H1 (cell line): ENCODE data around the gene SCN2A. TPM values are rescaled to one million over a fixed set of nuclear protein-coding genes. Genes with fewer than 3 reads are reported as not detected.

Source experiments
- CTCF ChIA-PET: fragments of 300-600 bp; sonication (Branson Sonifier 250); formaldehyde crosslinking; loops from one replicate; lab custom pipeline; 2021; ENCODE audit not compliant: partially characterized antibody; lab: Charles Lee
- POLR2A ChIA-PET: fragments of 300-600 bp; sonication (Branson Sonifier 250); formaldehyde crosslinking; loops from one replicate; lab custom pipeline; 2021; ENCODE audit warnings: inconsistent platforms; ENCODE audit not compliant: partially characterized antibody; lab: Charles Lee
- DNase-seq, 2 experiments: peaks; one replicate each; pipeline versions ENCODE4 v3.0.0 to v3.0.0-alpha.2; 2010 to 2022; ENCODE audit warnings: low spot score in 2 of 2, low read depth in 1 of 2, mixed read lengths in 1 of 2
- FAIRE-seq: peaks from 2 replicates; lab custom pipeline; 2011; peaks lifted over from hg19 to GRCh38; lab: Jason Lieb, UNC
- H2AFZ ChIP-seq: 2 replicates; pipeline ENCODE4 v1.8.1; 2012; ENCODE audit warnings: low read length, inconsistent platforms
- H2AK5ac ChIP-seq: 2 replicates; pipeline ENCODE4 v1.6.1; 2013; ENCODE audit warnings: low read depth, low read length
- H2BK120ac ChIP-seq: replicated peaks from 2 replicates; pipeline ENCODE3; 2013; ENCODE audit warnings: low read depth, low read length, inconsistent platforms
- H2BK12ac ChIP-seq: 2 replicates; pipeline ENCODE4 v1.6.1; 2013; ENCODE audit warnings: low read depth, low read length
- H2BK15ac ChIP-seq: 2 replicates; pipeline ENCODE4 v1.6.1; 2013; ENCODE audit warnings: low read length
- H2BK20ac ChIP-seq: 2 replicates; pipeline ENCODE4 v1.6.1; 2013; ENCODE audit warnings: low read length
- H2BK5ac ChIP-seq: 2 replicates; pipeline ENCODE4 v1.6.1; 2013; ENCODE audit warnings: low read depth, low read length
- H3K14ac ChIP-seq: 2 replicates; pipeline ENCODE4 v1.6.1; 2013; ENCODE audit warnings: inconsistent platforms; ENCODE audit not compliant: insufficient read length
- H3K18ac ChIP-seq: 2 replicates; pipeline ENCODE4 v1.6.1; 2013; ENCODE audit warnings: low read length; ENCODE audit errors: extremely low read depth
- H3K23ac ChIP-seq: 2 replicates; pipeline ENCODE4 v1.6.1; 2013; ENCODE audit warnings: inconsistent platforms; ENCODE audit not compliant: insufficient read length
- H3K23me2 ChIP-seq: 2 replicates; pipeline ENCODE4 v1.6.1; 2013; ENCODE audit warnings: low read depth, low read length
- H3K27ac ChIP-seq: 2 replicates; pipeline ENCODE4 v1.6.1; 2011; ENCODE audit warnings: low read depth, low read length, inconsistent platforms
- H3K27me3 ChIP-seq, 4 experiments: replicated peaks in 1 of 4; 1 replicate in 1 of 4; 2 replicates in 3 of 4; pipeline versions ENCODE4 v1.6.1 to v1.8.1; 2011 to 2013; ENCODE audit warnings: low read length in 3 of 4, mild to moderate bottlenecking in 3 of 4, inconsistent platforms in 2 of 4, mixed read lengths in 2 of 4, moderate library complexity in 1 of 4; ENCODE audit not compliant: control insufficient read depth in 3 of 4, insufficient read depth in 3 of 4; ENCODE audit errors: extremely low read depth in 1 of 4
- H3K36me3 ChIP-seq, 4 experiments: 2 replicates each; pipeline versions ENCODE4 v1.6.1 to v1.8.1; 2011 to 2013; ENCODE audit warnings: mild to moderate bottlenecking in 4 of 4, low read length in 3 of 4, moderate library complexity in 2 of 4, control low read depth in 1 of 4, inconsistent platforms in 1 of 4; ENCODE audit not compliant: insufficient read depth in 4 of 4, control insufficient read depth in 2 of 4
- H3K4ac ChIP-seq: replicated peaks from 2 replicates; pipeline ENCODE3; 2013; ENCODE audit warnings: low read length, low read depth, mixed read lengths, inconsistent platforms; ENCODE audit not compliant: insufficient read length
- H3K4me1 ChIP-seq, 4 experiments: replicated peaks in 1 of 4; 1 replicate in 1 of 4; 2 replicates in 3 of 4; pipeline versions ENCODE4 v1.6.1 to v1.8.1; 2011 to 2013; ENCODE audit warnings: low read length in 3 of 4, inconsistent platforms in 2 of 4, mixed read lengths in 1 of 4; ENCODE audit not compliant: insufficient read depth in 4 of 4, control insufficient read depth in 3 of 4
- H3K4me2 ChIP-seq, 2 experiments: 2 replicates each; pipeline versions ENCODE4 v1.6.1 to v1.8.1; 2011 to 2013; ENCODE audit warnings: low read depth in 2 of 2, low read length in 2 of 2, control low read depth in 1 of 2, inconsistent platforms in 1 of 2, mild to moderate bottlenecking in 1 of 2; ENCODE audit not compliant: insufficient read depth in 1 of 2
- H3K4me3 ChIP-seq, 4 experiments: fragments of 200-600, 300-600 bp in 1 of 4; sonication (generic), shearing (Covaris generic), sonication (Bioruptor Twin) in 1 of 4; 2 replicates each; pipeline versions ENCODE4 v1.5.1 to v1.8.1; 2011 to 2016; ENCODE audit warnings: low read length in 4 of 4, low read depth in 3 of 4, control low read depth in 2 of 4, inconsistent platforms in 2 of 4, mild to moderate bottlenecking in 2 of 4, mixed read lengths in 1 of 4, moderate library complexity in 1 of 4; ENCODE audit not compliant: insufficient read depth in 2 of 4; ENCODE audit errors: extremely low read depth in 1 of 4
- H3K56ac ChIP-seq: replicated peaks from 2 replicates; pipeline ENCODE3; 2013; ENCODE audit warnings: low read depth, mild to moderate bottlenecking, mixed read lengths, low read length, inconsistent platforms; ENCODE audit not compliant: insufficient read length
- H3K79me1 ChIP-seq: 2 replicates; pipeline ENCODE4 v1.6.1; 2013; ENCODE audit warnings: low read depth, low read length, control low read depth
- H3K79me2 ChIP-seq, 2 experiments: 2 replicates each; pipeline versions ENCODE4 v1.6.1 to v1.8.1; 2012 to 2013; ENCODE audit warnings: low read length in 2 of 2, mild to moderate bottlenecking in 2 of 2, inconsistent platforms in 1 of 2; ENCODE audit not compliant: insufficient read depth in 2 of 2, control insufficient read depth in 1 of 2
- H3K9ac ChIP-seq, 4 experiments: replicated peaks in 1 of 4; 1 replicate in 1 of 4; 2 replicates in 3 of 4; pipeline versions ENCODE4 v1.6.1 to v1.8.1; 2011 to 2013; ENCODE audit warnings: low read depth in 3 of 4, low read length in 3 of 4, control low read depth in 2 of 4, mild to moderate bottlenecking in 2 of 4, moderate library complexity in 2 of 4, inconsistent platforms in 1 of 4; ENCODE audit errors: extremely low read depth in 1 of 4
- H3K9me3 ChIP-seq, 2 experiments: 2 replicates each; pipeline versions ENCODE4 v1.6.1 to v1.8.1; 2012 to 2013; ENCODE audit warnings: mild to moderate bottlenecking in 2 of 2, moderate library complexity in 2 of 2, control low read depth in 1 of 2, inconsistent platforms in 1 of 2, low read depth in 1 of 2, low read length in 1 of 2, mixed read lengths in 1 of 2; ENCODE audit not compliant: insufficient read depth in 2 of 2
- H4K20me1 ChIP-seq, 2 experiments: replicated peaks in 1 of 2; 2 replicates each; pipeline versions ENCODE3 to v1.8.1; 2011 to 2013; ENCODE audit warnings: inconsistent platforms in 2 of 2, low read length in 2 of 2, mild to moderate bottlenecking in 1 of 2; ENCODE audit not compliant: insufficient read depth in 2 of 2, control insufficient read depth in 1 of 2
- H4K5ac ChIP-seq: 2 replicates; pipeline ENCODE4 v1.6.1; 2013; ENCODE audit warnings: low read length, low read depth, mixed read lengths, inconsistent platforms; ENCODE audit not compliant: insufficient read length
- H4K8ac ChIP-seq: 2 replicates; pipeline ENCODE4 v1.8.0; 2013; ENCODE audit warnings: mild to moderate bottlenecking, moderate library complexity, low read length, inconsistent platforms; ENCODE audit not compliant: insufficient read depth; ENCODE audit errors: extremely low read depth
- H4K91ac ChIP-seq: replicated peaks from 2 replicates; pipeline ENCODE3; 2013; ENCODE audit warnings: low read length, mixed read lengths, inconsistent platforms; ENCODE audit not compliant: insufficient read length
- FOSL1 ChIP-seq: IDR thresholded peaks from 2 replicates; pipeline ENCODE4 v1.6.1; 2011; ENCODE audit warnings: mild to moderate bottlenecking, low read depth, low read length, moderate library complexity; ENCODE audit not compliant: insufficient read depth
- GABPA ChIP-seq: IDR thresholded peaks from 2 replicates; pipeline ENCODE4 v1.6.1; 2011; ENCODE audit warnings: mild to moderate bottlenecking, low read length, moderate library complexity, borderline replicate concordance; ENCODE audit not compliant: insufficient read depth
- RAD21 ChIP-seq, 2 experiments: IDR thresholded peaks in 1 of 2; conservative IDR thresholded peaks in 1 of 2; 2 replicates each; pipeline ENCODE4 v1.6.1; 2011; ENCODE audit warnings: low read depth in 2 of 2, low read length in 2 of 2, improper control_type of control experiment in 1 of 2, inconsistent platforms in 1 of 2, mild to moderate bottlenecking in 1 of 2, moderate library complexity in 1 of 2
- RBBP5 ChIP-seq: IDR thresholded peaks from 2 replicates; pipeline ENCODE4 v1.7.1; 2012; ENCODE audit warnings: low read depth, mild to moderate bottlenecking, inconsistent platforms, low read length, moderate library complexity, borderline replicate concordance
- SIX5 ChIP-seq: IDR thresholded peaks from 2 replicates; pipeline ENCODE4 v1.6.1; 2011; ENCODE audit warnings: mild to moderate bottlenecking, low read depth, low read length
- TAF1 ChIP-seq: IDR thresholded peaks from 2 replicates; pipeline ENCODE4 v1.6.1; 2011; ENCODE audit warnings: mild to moderate bottlenecking, low read depth, low read length
- WGBS, 2 experiments: shearing (Covaris generic) in 1 of 2; methylation state at CpG; one replicate each; pipeline versions ENCODE4 v1.1.6 to v1.1.7; 2013 to 2015; ENCODE audit warnings: low lambda C conversion rate in 2 of 2, mixed read lengths in 2 of 2, inconsistent platforms in 1 of 2, low coverage in 1 of 2, missing lambda C conversion rate in 1 of 2; ENCODE audit not compliant: insufficient replicate concordance in 2 of 2, insufficient coverage in 1 of 2, insufficient read length in 1 of 2; ENCODE audit errors: extremely low coverage in 1 of 2, missing lambda C conversion rate in 1 of 2; 5-methylcytosine and 5-hydroxymethylcytosine counted together
- polyA plus RNA-seq, 7 experiments: library from polyadenylated mRNA; depleted of rRNA in 3 of 7; stranded (reverse) in 5 of 7; unstranded in 2 of 7; fragments of >200 nt in 5 of 7; fragments of 200-250 nt in 2 of 7; gene quantifications; 1 replicate in 5 of 7; 2 replicates in 1 of 7; 4 replicates in 1 of 7; pipeline versions ENCODE4 v1.2.1 to v1.2.3, GENCODE V29; 2011 to 2013; ENCODE audit warnings: missing spikeins in 2 of 7, mixed read lengths in 2 of 7
- total RNA-seq: library from RNA; stranded (reverse); fragmentation: NEBNext Ultra II Directional; extraction: Animal tissue kit (Norgen Biotek cat#: 25700); gene quantifications from 2 replicates; pipeline ENCODE4 v1.2.1, GENCODE V29; 2021
- TF ChIP-seq, protein P1 (sequence below), 3 experiments: IDR thresholded peaks; 1 replicate in 2 of 3; 2 replicates in 1 of 3; pipeline versions ENCODE4 v1.5.1 to v1.6.1; 2011; ENCODE audit warnings: low read length in 3 of 3, mild to moderate bottlenecking in 3 of 3, inconsistent platforms in 2 of 3, low read depth in 1 of 3, moderate library complexity in 1 of 3; ENCODE audit not compliant: insufficient read depth in 1 of 3; ENCODE audit errors: control extremely low read depth in 1 of 3

SCN2A gene
- total and polyA plus RNA-seq, 2 of the 8 experiments (the other 6 are each of a cell fraction or from before 2014, with no cell fraction given) = 0.18 to 1.1 TPM

DNA sequence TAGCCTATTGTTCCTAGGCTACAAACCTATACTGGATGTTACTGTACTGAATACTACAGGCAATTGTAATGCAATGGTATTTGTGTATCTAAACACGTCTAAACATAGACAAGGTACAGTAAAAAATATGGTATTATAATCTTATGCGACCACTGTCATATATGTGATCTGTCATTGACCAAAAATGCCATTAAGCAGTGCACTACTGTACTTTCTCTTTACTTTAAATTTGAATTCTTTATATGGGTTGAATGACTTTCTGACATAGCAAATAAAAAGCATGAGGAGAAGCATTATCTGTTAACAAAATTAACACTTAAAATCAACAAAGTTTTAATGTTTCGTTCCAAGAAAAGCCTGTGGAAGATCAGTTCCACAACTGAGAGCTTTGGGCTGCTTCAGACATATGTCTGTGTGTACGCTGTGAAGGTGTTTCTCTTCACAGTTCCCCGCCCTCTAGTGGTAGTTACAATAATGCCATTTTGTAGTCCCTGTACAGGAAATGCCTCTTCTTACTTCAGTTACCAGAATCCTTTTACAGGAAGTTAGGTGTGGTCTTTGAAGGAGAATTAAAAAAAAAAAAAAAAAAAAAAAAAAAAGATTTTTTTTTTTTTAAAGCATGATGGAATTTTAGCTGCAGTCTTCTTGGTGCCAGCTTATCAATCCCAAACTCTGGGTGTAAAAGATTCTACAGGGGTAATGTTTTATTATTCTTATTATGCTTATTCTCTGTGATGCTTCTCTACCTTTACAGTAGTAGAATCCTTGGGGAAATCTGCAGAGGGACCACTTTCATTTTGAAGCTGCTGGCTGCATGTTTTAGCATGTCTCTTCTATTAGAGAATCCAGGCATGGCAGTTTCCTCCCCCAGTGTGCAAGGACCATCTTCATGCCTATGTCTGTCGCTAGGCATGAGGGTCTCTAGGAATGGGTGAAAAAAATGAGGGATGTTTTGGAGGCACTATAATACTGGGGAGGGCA is 54.5 kb downstream of the SCN2A start:
- Histone ChIP-seq H3K79me2 (no peaks in the 10 kb centered on the region), H3K23me2 (no peaks in the 10 kb centered on the region), H2BK5ac (no peak overlapping the region), H2BK12ac (no peak overlapping the region), H3K79me1 (no peaks in the 10 kb centered on the region), H3K27me3 (no peaks in the 10 kb centered on the region), H3K9ac (peak overlapping the region in 1 of 4 experiments; percentile 47; a peak in 1 of 7 replicates), H2AFZ (peak overlapping the region; percentile 98), H2BK20ac (no peak overlapping the region), H4K5ac (no peak overlapping the region), H2BK120ac (no peak overlapping the region), H2AK5ac (no peak overlapping the region), H4K20me1 (no peaks in the 10 kb centered on the region), H3K4me1 (peaks cover 0 to 2% (median 0%) of the 10 kb centered on the region in 4 experiments; a peak in 2 of 7 replicates), H3K4ac (no peak overlapping the region), H4K91ac (no peak overlapping the region), H3K14ac (no peak overlapping the region), H3K36me3 (no peaks in the 10 kb centered on the region), H3K9me3 (no peaks in the 10 kb centered on the region), H3K27ac (no peak overlapping the region), H3K56ac (no peak overlapping the region), H3K23ac (no peak overlapping the region), H3K4me3 (peak overlapping the region in 3 of 4 experiments; percentile 10 to 49 (median 17); a peak in 3 of 8 replicates), H2BK15ac (no peak overlapping the region), H3K18ac (0 out of 2 replicates have a peak overlapping the region, but pooled peaks have one; percentile 71), H3K4me2 (peak overlapping the region; percentile 50 to 56; a peak in 3 of 4 replicates), H4K8ac (no peak overlapping the region)
- 38% methylated on average over 6 of the region's 6 CpGs; no CpG with 5 or more reads in 1 of the 2 experiments for WGBS, 2 experiments
- no peak for TF ChIP-seq RBBP5
- TF ChIP-seq TAF1 = no peak
- TF ChIP-seq RAD21 (IDR thresholded peaks at IDR 0.05 in 1 of 2, conservative IDR thresholded peaks at IDR 0.05 in 1 of 2; ENCODE audit: low read depth in 2 of 2, low read length in 2 of 2) = peak; percentile 63 to 65
- peak; percentile 78; the same call in 1 of the 2 replicates for TF ChIP-seq GABPA
- TF ChIP-seq FOSL1 = no peak
- TF ChIP-seq, protein P1, sequence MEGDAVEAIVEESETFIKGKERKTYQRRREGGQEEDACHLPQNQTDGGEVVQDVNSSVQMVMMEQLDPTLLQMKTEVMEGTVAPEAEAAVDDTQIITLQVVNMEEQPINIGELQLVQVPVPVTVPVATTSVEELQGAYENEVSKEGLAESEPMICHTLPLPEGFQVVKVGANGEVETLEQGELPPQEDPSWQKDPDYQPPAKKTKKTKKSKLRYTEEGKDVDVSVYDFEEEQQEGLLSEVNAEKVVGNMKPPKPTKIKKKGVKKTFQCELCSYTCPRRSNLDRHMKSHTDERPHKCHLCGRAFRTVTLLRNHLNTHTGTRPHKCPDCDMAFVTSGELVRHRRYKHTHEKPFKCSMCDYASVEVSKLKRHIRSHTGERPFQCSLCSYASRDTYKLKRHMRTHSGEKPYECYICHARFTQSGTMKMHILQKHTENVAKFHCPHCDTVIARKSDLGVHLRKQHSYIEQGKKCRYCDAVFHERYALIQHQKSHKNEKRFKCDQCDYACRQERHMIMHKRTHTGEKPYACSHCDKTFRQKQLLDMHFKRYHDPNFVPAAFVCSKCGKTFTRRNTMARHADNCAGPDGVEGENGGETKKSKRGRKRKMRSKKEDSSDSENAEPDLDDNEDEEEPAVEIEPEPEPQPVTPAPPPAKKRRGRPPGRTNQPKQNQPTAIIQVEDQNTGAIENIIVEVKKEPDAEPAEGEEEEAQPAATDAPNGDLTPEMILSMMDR (IDR thresholded peaks at IDR 0.05; ENCODE audit: control extremely low read depth in 1 of 3, insufficient read depth in 1 of 3, low read depth in 1 of 3, low read length in 3 of 3) = peak in 2 of 3 experiments; percentile 68 to 78; a peak in 3 of 4 replicates
- peak; percentile 48 for TF ChIP-seq SIX5
- POLR2A ChIA-PET = no interaction called here
- CTCF ChIA-PET = interaction anchor here (0.6 to 3.0 kb wide), 16 partner anchors 10 to 849 kb away, joined by 3 to 7 read pairs (median 4); partner anchors contain the start of genes SCN1A and SCN2A
- DNase-seq (peak in 1 of 2 experiments; percentile 17), FAIRE-seq (peak; percentile 88)
